MM.1S (cell line): ENCODE measurements around the gene MOSMO.

Source experiments
- EZH2 ChIP-seq: fragments of 300-600 bp; sonication (generic); optimal IDR thresholded peaks from 2 replicates; pipeline ENCODE3; 2017; ENCODE audit warnings: low read depth, mild to moderate bottlenecking, antibody characterized with exemption, low read length, mixed read lengths
- TF ChIP-seq, protein P1 (sequence below): fragments of 300-600 bp; sonication (generic); IDR thresholded peaks from 2 replicates; pipeline ENCODE4 v1.5.1; 2016; ENCODE audit warnings: antibody characterized with exemption, low read length, mixed read lengths

DNA sequence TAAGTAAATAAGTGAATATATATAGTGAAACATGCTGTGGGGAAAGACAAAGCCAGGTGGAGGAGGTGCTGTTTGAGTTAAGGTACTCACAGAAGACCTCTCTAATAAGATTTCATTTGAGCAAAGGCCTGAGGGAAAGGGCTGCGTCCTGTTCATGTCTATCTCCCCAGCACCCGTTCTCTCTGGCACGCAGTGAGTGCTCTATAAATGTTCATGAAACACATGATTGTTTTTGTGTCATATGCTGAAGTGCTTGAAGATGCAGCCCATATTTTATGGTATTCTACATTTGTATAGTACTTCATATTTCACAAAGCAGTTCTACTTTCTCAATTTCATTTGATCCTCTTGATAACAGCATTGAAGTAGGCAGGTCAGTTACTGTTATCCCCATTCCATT lies 85.4 kb downstream of the MOSMO start:
- TF ChIP-seq, protein P1, sequence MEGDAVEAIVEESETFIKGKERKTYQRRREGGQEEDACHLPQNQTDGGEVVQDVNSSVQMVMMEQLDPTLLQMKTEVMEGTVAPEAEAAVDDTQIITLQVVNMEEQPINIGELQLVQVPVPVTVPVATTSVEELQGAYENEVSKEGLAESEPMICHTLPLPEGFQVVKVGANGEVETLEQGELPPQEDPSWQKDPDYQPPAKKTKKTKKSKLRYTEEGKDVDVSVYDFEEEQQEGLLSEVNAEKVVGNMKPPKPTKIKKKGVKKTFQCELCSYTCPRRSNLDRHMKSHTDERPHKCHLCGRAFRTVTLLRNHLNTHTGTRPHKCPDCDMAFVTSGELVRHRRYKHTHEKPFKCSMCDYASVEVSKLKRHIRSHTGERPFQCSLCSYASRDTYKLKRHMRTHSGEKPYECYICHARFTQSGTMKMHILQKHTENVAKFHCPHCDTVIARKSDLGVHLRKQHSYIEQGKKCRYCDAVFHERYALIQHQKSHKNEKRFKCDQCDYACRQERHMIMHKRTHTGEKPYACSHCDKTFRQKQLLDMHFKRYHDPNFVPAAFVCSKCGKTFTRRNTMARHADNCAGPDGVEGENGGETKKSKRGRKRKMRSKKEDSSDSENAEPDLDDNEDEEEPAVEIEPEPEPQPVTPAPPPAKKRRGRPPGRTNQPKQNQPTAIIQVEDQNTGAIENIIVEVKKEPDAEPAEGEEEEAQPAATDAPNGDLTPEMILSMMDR: no peak
- no peak for TF ChIP-seq EZH2
